GM12878 (cell line): Measurements from ENCODE around the gene CPA4. TPM values are rescaled to one million over a fixed set of nuclear protein-coding genes. Genes with fewer than 3 reads are reported as not detected.

Source experiments
- ATAC-seq: fragments of 200-7000 bp; cut with Tn5 transposase; 3 replicates; pipeline ENCODE4 v1.9.1; 2020; ENCODE audit warnings: mild to moderate bottlenecking, moderate library complexity
- BruUV-seq: library from RNA; stranded (reverse); fragments of 400-500 nt; replicated peaks from 2 replicates; lab custom pipeline; 2021; lab: Mats Ljungman, UMichigan
- CTCF ChIA-PET: fragments of 300-600 bp; sonication (Branson Sonifier 250); formaldehyde crosslinking; extraction: SDS; loops from one replicate; lab custom pipeline; 2021; ENCODE audit warnings: inconsistent platforms; lab: Yijun Ruan, JAX
- POLR2A ChIA-PET: fragments of 350-600 bp; formaldehyde crosslinking; extraction: SDS; loops from one replicate; lab custom pipeline; 2021; ENCODE audit warnings: inconsistent platforms; lab: Charles Lee
- RAD21 ChIA-PET: fragments of 300-600 bp; sonication (Branson Sonifier 250); formaldehyde crosslinking; loops from one replicate; lab custom pipeline; 2023; ENCODE audit warnings: antibody characterized with exemption; ENCODE audit not compliant: unreplicated experiment; lab: Charles Lee
- SMC1A ChIA-PET: fragments of 300-600 bp; sonication (Branson Sonifier 250); formaldehyde crosslinking; loops from one replicate; lab custom pipeline; 2023; ENCODE audit not compliant: unreplicated experiment, uncharacterized antibody; lab: Charles Lee
- DNase-seq: peaks from one replicate; pipeline ENCODE4 v3.0.0-alpha.2; 2011; ENCODE audit warnings: low read depth, low spot score
- FAIRE-seq: peaks from 3 replicates; lab custom pipeline; 2011; peaks lifted over from hg19 to GRCh38; lab: Jason Lieb, UNC
- H2AFZ ChIP-seq: 2 replicates; pipeline ENCODE4 v1.6.0; 2011; ENCODE audit warnings: low read depth, low read length, control low read depth; ENCODE audit not compliant: control insufficient read depth
- H3K27ac ChIP-seq: 2 replicates; pipeline ENCODE4 v1.5.1; 2011; ENCODE audit warnings: control low read depth; ENCODE audit not compliant: control insufficient read depth, insufficient read depth
- H3K27me3 ChIP-seq, 2 experiments: replicated peaks in 1 of 2; 2 replicates each; pipeline versions ENCODE4 v1.6.0 to v1.6.1; 2011; ENCODE audit warnings: low read length in 1 of 2; ENCODE audit not compliant: control insufficient read depth in 2 of 2, insufficient read depth in 2 of 2
- H3K36me3 ChIP-seq, 2 experiments: 2 replicates each; pipeline ENCODE4 v1.5.1; 2011; ENCODE audit warnings: low read length in 1 of 2; ENCODE audit not compliant: control insufficient read depth in 2 of 2, insufficient read depth in 2 of 2
- H3K4me1 ChIP-seq: 2 replicates; pipeline ENCODE4 v1.6.1; 2011; ENCODE audit warnings: mild to moderate bottlenecking, low read length, moderate library complexity, mixed read lengths; ENCODE audit not compliant: control insufficient read depth, insufficient read depth
- H3K4me2 ChIP-seq: 2 replicates; pipeline ENCODE4 v1.6.0; 2011; ENCODE audit warnings: control low read depth; ENCODE audit not compliant: control insufficient read depth, insufficient read depth
- H3K4me3 ChIP-seq: fragments of 200-600 bp; sonication (generic); 2 replicates; pipeline ENCODE4 v1.5.1; 2016
- H3K79me2 ChIP-seq: 2 replicates; pipeline ENCODE4 v1.6.0; 2011; ENCODE audit warnings: low read length; ENCODE audit not compliant: control insufficient read depth, insufficient read depth
- H3K9ac ChIP-seq: 2 replicates; pipeline ENCODE4 v1.8.0; 2011; ENCODE audit warnings: low read length, control low read depth, mixed read lengths; ENCODE audit not compliant: control insufficient read depth, insufficient read depth
- H3K9me3 ChIP-seq: replicated peaks from 3 replicates; pipeline ENCODE4 v1.5.1; 2011; ENCODE audit warnings: mild to moderate bottlenecking, low read length; ENCODE audit not compliant: control insufficient read depth, insufficient read depth
- H4K20me1 ChIP-seq: 2 replicates; pipeline ENCODE4 v1.6.0; 2011; ENCODE audit not compliant: control insufficient read depth, insufficient read depth
- CREM ChIP-seq: IDR thresholded peaks from 2 replicates; pipeline ENCODE4 v1.6.1; 2014; ENCODE audit warnings: antibody characterized with exemption, low read depth
- MEF2A ChIP-seq: IDR thresholded peaks from 2 replicates; pipeline ENCODE4 v1.6.1; 2011; ENCODE audit warnings: low read depth, mild to moderate bottlenecking, low read length, moderate library complexity; ENCODE audit not compliant: insufficient read depth
- MXI1 ChIP-seq: fragments of 150-350 bp; IDR thresholded peaks from 2 replicates; pipeline ENCODE4 v1.6.1; 2011; ENCODE audit warnings: low read depth, mild to moderate bottlenecking, inconsistent platforms, low read length, improper control_type of control experiment
- NR2C1 ChIP-seq: fragments of 450-650 bp; IDR thresholded peaks from 2 replicates; pipeline ENCODE4 v1.6.1; 2017; ENCODE audit warnings: antibody characterized with exemption, mild to moderate bottlenecking, moderate library complexity
- NRF1 ChIP-seq: conservative IDR thresholded peaks from 2 replicates; pipeline ENCODE4 v1.6.1; 2011; ENCODE audit warnings: mild to moderate bottlenecking, low read depth, low read length, improper control_type of control experiment
- STAT3 ChIP-seq: IDR thresholded peaks from 2 replicates; pipeline ENCODE4 v1.6.1; 2011; ENCODE audit warnings: low read depth, low read length, improper control_type of control experiment
- YBX1 ChIP-seq: fragments of 450-650 bp; IDR thresholded peaks from 2 replicates; pipeline ENCODE4 v1.6.1; 2016; ENCODE audit warnings: antibody characterized with exemption
- WGBS: methylation state at CpG from one replicate; pipeline ENCODE4 v1.1.6; 2016; ENCODE audit warnings: low lambda C conversion rate; ENCODE audit not compliant: insufficient replicate concordance, insufficient coverage; ENCODE audit errors: missing lambda C conversion rate; 5-methylcytosine and 5-hydroxymethylcytosine counted together
- in situ Hi-C: fragments of 300-500 bp; cut with MboI; formaldehyde crosslinking; loops from 9 replicates; pipeline ENCODE4 v1.14.3; 2018; ENCODE audit warnings: mixed read lengths
- intact Hi-C: fragments of 100-400 bp; cut with micrococcal nuclease; formaldehyde crosslinking; loops from one replicate; pipeline ENCODE4 v1.14.2; 2022; ENCODE audit not compliant: unreplicated experiment
- polyA plus RNA-seq, 11 experiments: library from polyadenylated mRNA; depleted of rRNA in 4 of 11; unstranded in 6 of 11; stranded (reverse) in 5 of 11; fragments of >200 nt; fragmentation: Nextera tagmentation in 4 of 11; fragmentation: Illumina TruSeq in 1 of 11; extraction: Ambion mirVana in 4 of 11; extraction: Trizol in 1 of 11; gene quantifications; 1 replicate in 1 of 11; 2 replicates in 10 of 11; pipeline versions ENCODE4 v1.2.1 to v1.2.3, GENCODE V29; 2011 to 2016; ENCODE audit warnings: inconsistent platforms in 2 of 11, missing spikeins in 2 of 11, low read depth in 1 of 11
- total RNA-seq, 4 experiments: library from RNA; depleted of rRNA in 3 of 4; stranded (reverse); fragments of >200 nt in 3 of 4; fragmentation: Illumina TruSeq in 1 of 4; extraction: Trizol in 1 of 4; gene quantifications; 2 replicates each; pipeline versions ENCODE4 v1.2.1 to v1.2.3, GENCODE V29; 2013 to 2021
- TF ChIP-seq, protein P1 (sequence below): fragments of 450-650 bp; IDR thresholded peaks from 2 replicates; pipeline ENCODE4 v1.6.1; 2017; ENCODE audit warnings: antibody characterized with exemption, mild to moderate bottlenecking, moderate library complexity
- TF ChIP-seq, protein P2 (sequence below): fragments of 450-650 bp; IDR thresholded peaks from 2 replicates; pipeline ENCODE4 v1.6.1; 2018; ENCODE audit warnings: mild to moderate bottlenecking, low read depth, moderate library complexity; ENCODE audit not compliant: partially characterized antibody

CPA4 gene
- total and polyA plus RNA-seq, 10 of the 15 experiments (the other 5 are each of a cell fraction or from before 2014, with no cell fraction given) = 0.05 to 0.35 (median 0.18) TPM; not detected in 1

DNA sequence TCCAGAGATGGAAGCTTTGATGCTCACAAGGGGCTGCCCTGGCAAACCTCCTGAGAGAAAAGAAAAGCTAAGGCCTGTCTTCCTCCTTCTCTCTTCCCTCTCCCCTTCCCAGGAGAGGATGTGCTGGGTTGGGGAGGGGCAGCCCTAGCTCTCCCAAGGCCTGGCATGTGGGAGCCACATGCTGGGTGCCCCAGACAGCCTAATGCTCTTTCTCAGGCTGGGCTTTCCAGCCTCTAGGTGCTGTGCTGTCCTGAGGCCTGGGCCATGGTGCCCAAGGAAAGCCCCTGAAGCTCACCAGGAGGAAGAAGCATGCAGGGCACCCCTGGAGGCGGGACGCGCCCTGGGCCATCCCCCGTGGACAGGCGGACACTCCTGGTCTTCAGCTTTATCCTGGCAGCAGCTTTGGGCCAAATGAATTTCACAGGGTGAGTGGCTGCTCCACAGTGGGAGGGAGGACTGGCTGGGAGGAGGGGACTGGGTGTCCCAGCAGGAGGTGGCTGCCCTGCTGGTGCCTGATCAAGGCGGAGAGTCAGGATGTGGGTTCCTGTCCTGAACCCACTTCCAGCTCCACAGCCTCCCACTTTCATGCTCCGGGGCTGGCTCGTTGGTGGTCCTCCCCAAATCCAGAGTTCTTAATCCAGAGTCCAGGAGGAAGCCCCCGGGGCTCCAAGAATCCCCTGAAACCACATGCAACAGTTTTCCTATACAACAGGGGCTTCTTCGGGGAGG, 53.4 kb downstream of the CPA4 start:
- ATAC-seq = peak; percentile 47
- TF ChIP-seq NR2C1 (no peak), MEF2A (no peak), NRF1 (no peak), YBX1 (no peak)
- Histone ChIP-seq H2AFZ (no peak overlapping the region), H3K4me3 (no peak overlapping the region), H3K79me2 (no peaks in the 10 kb centered on the region), H3K4me2 (no peak overlapping the region), H3K36me3 (no peaks in the 10 kb centered on the region), H3K9ac (no peak overlapping the region), H3K9me3 (no peaks in the 10 kb centered on the region), H3K27ac (no peak overlapping the region), H3K27me3 (no peaks in the 10 kb centered on the region), H3K4me1 (peaks cover 15% of the 10 kb centered on the region), H4K20me1 (no peaks in the 10 kb centered on the region)
- 65% methylated on average over 10 of the region's 10 CpGs for WGBS
- no TSS peak for BruUV-seq
- ChIA-PET SMC1A (interaction anchor here (0.7 kb wide), 1 partner anchor 103 kb away, joined by 3 read pairs; no protein-coding TSS in a partner anchor), CTCF (interaction anchor here (0.9 to 1.0 kb wide), 2 partner anchors 10 to 173 kb away, joined by 3 read pairs; no protein-coding TSS in a partner anchor), POLR2A (no interaction called here), RAD21 (no interaction called here)
- in situ Hi-C loops (no loop called here), intact Hi-C loops (no loop called here)
- no peak for DNase-seq
- FAIRE-seq = no peak

DNA sequence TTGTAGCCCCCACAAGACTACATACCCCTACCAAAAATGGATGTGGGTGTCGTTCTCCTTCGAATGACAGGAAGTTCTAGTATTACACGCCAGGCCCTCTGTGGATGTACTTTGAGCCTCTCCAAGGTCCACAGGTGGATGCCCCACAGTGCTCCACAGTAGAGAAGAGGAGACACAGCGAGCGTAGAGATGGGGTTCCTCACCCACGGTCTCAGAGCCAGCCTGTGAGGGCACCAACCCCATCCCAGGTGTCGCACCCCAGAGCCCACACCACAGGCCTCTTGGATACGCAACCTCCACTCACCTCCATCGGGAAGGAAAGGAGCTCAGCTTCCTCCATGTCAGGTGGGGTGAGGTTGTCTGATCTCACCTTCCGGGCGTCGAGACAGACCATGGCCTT, 54.0 kb downstream of the CPA4 start:
- BruUV-seq = no TSS peak
- DNase-seq (no peak), FAIRE-seq (no peak), ATAC-seq (no peak)
- H3K4me2 ChIP-seq = no peak overlapping the region
- no peak overlapping the region for H3K27ac ChIP-seq
- H4K20me1 ChIP-seq = no peaks in the 10 kb centered on the region
- no peak overlapping the region for H3K4me3 ChIP-seq
- no peak overlapping the region for H3K9ac ChIP-seq
- CTCF ChIA-PET = interaction anchor here (0.9 kb wide), 1 partner anchor 10 kb away, joined by 3 read pairs; no protein-coding TSS in a partner anchor
- intact Hi-C loops (no loop called here), in situ Hi-C loops (no loop called here)
- no peaks in the 10 kb centered on the region for H3K27me3 ChIP-seq
- peaks cover 21% of the 10 kb centered on the region for H3K4me1 ChIP-seq
- POLR2A ChIA-PET = no interaction called here
- H3K79me2 ChIP-seq = no peaks in the 10 kb centered on the region
- H2AFZ ChIP-seq = no peak overlapping the region
- no peaks in the 10 kb centered on the region for H3K9me3 ChIP-seq
- WGBS = 72% methylated on average over 10 of the region's 12 CpGs
- SMC1A ChIA-PET = interaction anchor here (0.7 kb wide), 1 partner anchor 10 kb away, joined by 3 read pairs; no protein-coding TSS in a partner anchor
- no peaks in the 10 kb centered on the region for H3K36me3 ChIP-seq
- RAD21 ChIA-PET = no interaction called here
- TF ChIP-seq STAT3 = no peak
- TF ChIP-seq, protein P1, sequence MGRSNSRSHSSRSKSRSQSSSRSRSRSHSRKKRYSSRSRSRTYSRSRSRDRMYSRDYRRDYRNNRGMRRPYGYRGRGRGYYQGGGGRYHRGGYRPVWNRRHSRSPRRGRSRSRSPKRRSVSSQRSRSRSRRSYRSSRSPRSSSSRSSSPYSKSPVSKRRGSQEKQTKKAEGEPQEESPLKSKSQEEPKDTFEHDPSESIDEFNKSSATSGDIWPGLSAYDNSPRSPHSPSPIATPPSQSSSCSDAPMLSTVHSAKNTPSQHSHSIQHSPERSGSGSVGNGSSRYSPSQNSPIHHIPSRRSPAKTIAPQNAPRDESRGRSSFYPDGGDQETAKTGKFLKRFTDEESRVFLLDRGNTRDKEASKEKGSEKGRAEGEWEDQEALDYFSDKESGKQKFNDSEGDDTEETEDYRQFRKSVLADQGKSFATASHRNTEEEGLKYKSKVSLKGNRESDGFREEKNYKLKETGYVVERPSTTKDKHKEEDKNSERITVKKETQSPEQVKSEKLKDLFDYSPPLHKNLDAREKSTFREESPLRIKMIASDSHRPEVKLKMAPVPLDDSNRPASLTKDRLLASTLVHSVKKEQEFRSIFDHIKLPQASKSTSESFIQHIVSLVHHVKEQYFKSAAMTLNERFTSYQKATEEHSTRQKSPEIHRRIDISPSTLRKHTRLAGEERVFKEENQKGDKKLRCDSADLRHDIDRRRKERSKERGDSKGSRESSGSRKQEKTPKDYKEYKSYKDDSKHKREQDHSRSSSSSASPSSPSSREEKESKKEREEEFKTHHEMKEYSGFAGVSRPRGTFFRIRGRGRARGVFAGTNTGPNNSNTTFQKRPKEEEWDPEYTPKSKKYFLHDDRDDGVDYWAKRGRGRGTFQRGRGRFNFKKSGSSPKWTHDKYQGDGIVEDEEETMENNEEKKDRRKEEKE = no peak
- TF ChIP-seq, protein P2, sequence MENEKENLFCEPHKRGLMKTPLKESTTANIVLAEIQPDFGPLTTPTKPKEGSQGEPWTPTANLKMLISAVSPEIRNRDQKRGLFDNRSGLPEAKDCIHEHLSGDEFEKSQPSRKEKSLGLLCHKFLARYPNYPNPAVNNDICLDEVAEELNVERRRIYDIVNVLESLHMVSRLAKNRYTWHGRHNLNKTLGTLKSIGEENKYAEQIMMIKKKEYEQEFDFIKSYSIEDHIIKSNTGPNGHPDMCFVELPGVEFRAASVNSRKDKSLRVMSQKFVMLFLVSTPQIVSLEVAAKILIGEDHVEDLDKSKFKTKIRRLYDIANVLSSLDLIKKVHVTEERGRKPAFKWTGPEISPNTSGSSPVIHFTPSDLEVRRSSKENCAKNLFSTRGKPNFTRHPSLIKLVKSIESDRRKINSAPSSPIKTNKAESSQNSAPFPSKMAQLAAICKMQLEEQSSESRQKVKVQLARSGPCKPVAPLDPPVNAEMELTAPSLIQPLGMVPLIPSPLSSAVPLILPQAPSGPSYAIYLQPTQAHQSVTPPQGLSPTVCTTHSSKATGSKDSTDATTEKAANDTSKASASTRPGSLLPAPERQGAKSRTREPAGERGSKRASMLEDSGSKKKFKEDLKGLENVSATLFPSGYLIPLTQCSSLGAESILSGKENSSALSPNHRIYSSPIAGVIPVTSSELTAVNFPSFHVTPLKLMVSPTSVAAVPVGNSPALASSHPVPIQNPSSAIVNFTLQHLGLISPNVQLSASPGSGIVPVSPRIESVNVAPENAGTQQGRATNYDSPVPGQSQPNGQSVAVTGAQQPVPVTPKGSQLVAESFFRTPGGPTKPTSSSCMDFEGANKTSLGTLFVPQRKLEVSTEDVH = no peak
- no peak for TF ChIP-seq MXI1
- TF ChIP-seq CREM = no peak
